ENCODE data around the gene PXMP2. TPM values are rescaled to one million over a fixed set of nuclear protein-coding genes. Genes with fewer than 3 reads are reported as not detected.

Gene PXMP2
- total and polyA plus RNA-seq, 4 donors = 43.8 to 259 (median 135) TPM

DNA sequence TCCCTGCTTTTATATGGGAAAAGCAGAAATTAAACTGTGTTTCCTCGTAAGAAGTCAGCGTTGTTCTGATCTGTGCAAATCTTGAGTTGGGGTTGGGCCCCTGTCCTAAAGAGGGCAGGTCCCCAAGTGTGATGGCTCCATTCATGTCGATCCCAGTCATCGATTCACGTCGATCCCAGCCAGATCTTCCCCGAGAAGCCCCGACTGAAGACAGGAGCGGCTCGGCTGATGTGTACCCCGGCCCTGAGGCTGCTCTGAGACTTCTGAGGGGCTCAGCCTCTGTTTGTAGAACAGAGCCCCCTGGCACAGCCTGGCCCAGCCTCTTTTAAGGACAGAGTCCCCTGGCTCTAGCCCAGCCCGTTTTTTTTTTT lies 32.6 kb downstream of the PXMP2 start:
- no peaks in the 10 kb centered on the region for H3K27me3 ChIP-seq (ENCODE audit: control insufficient read depth in 4 of 4, insufficient read depth in 4 of 4, low read length in 3 of 4)
- H3K4me3 ChIP-seq (ENCODE audit: low read depth in 1 of 3, low read length in 3 of 3) = no peak overlapping the region
- TF ChIP-seq, protein P1, sequence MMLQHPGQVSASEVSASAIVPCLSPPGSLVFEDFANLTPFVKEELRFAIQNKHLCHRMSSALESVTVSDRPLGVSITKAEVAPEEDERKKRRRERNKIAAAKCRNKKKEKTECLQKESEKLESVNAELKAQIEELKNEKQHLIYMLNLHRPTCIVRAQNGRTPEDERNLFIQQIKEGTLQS (IDR thresholded peaks at IDR 0.05) = no peak
- no peak for TF ChIP-seq TAF1 (conservative IDR thresholded peaks at IDR 0.05)
- TF ChIP-seq RXRA (IDR thresholded peaks at IDR 0.05) = no peak
- TF ChIP-seq HNF4G (IDR thresholded peaks at IDR 0.05) = no peak
- TF ChIP-seq JUND (IDR thresholded peaks at IDR 0.05) = no peak
- no peak for TF ChIP-seq HNF4A (conservative IDR thresholded peaks at IDR 0.05)
- no peak for TF ChIP-seq SP1 (IDR thresholded peaks at IDR 0.05)
- TF ChIP-seq FOXA1 (IDR thresholded peaks at IDR 0.05) = no peak
- TF ChIP-seq, protein P2, sequence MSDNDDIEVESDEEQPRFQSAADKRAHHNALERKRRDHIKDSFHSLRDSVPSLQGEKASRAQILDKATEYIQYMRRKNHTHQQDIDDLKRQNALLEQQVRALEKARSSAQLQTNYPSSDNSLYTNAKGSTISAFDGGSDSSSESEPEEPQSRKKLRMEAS (IDR thresholded peaks at IDR 0.05) = no peak
- no peak for TF ChIP-seq GABPA (IDR thresholded peaks at IDR 0.05 in 1 of 2, conservative IDR thresholded peaks at IDR 0.05 in 1 of 2)
- TF ChIP-seq, protein P3, sequence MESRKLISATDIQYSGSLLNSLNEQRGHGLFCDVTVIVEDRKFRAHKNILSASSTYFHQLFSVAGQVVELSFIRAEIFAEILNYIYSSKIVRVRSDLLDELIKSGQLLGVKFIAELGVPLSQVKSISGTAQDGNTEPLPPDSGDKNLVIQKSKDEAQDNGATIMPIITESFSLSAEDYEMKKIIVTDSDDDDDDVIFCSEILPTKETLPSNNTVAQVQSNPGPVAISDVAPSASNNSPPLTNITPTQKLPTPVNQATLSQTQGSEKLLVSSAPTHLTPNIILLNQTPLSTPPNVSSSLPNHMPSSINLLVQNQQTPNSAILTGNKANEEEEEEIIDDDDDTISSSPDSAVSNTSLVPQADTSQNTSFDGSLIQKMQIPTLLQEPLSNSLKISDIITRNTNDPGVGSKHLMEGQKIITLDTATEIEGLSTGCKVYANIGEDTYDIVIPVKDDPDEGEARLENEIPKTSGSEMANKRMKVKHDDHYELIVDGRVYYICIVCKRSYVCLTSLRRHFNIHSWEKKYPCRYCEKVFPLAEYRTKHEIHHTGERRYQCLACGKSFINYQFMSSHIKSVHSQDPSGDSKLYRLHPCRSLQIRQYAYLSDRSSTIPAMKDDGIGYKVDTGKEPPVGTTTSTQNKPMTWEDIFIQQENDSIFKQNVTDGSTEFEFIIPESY (IDR thresholded peaks at IDR 0.05) = no peak
- H3K27ac ChIP-seq (ENCODE audit: low read depth in 1 of 2, low read length in 2 of 2) = no peak overlapping the region
- peaks cover 23 to 67% (median 27%) of the 10 kb centered on the region in 4 donors for H3K36me3 ChIP-seq (ENCODE audit: control insufficient read depth in 4 of 4, insufficient read depth in 3 of 4, low read depth in 1 of 4, low read length in 3 of 4)
- no peak overlapping the region for H3K9ac ChIP-seq (ENCODE audit: low read depth in 1 of 2, low read length in 2 of 2)
- H3K9me3 ChIP-seq (ENCODE audit: control insufficient read depth in 4 of 4, low read length in 3 of 4) = no peaks in the 10 kb centered on the region
- DNase-seq (ENCODE audit: low spot score) = no peak
- 96% methylated on average over 12 of the region's 12 CpGs for WGBS
- H3K4me1 ChIP-seq (ENCODE audit: control insufficient read depth in 4 of 4, insufficient read depth in 4 of 4, low read length in 3 of 4) = peaks cover 0 to 3% (median 1%) of the 10 kb centered on the region in 4 donors

DNA sequence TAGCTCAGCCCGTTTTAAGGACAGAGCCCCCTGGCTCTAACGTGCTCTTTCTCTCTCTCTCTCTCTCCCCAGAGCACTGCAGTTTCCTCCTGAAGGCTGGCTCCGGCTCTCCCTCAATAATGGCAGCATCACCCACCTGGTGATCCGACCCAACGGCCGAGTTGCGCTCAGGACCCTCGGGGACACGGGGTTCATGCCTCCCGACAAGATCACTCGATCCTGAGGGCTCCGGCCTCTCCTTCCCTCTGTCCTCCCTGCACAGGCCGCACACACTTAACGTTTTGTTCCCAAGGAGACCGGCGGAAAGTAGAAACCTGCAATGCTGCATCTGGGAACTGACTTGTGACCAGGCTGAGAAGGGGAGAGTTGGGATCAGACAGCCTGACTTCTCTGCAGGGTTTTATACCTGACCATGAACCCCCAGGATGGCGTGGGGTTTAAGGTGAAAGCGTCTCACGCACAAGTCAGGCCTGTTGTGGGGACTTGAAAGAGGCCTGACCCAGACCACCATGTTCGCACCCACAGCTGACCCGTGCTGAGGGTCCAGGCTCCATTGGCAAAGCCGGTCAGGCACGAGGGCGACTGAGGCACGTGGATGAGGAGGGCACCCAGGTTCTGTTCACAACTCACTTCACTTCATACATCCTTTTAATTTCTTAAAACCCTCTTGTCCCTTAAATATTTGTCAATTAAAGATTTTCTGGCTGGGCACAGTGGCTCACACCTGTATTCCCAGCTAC lies 33.4 kb downstream of the PXMP2 start:
- Histone ChIP-seq H3K27ac (ENCODE audit: low read depth in 1 of 2, low read length in 2 of 2) (no peak overlapping the region), H3K9me3 (ENCODE audit: control insufficient read depth in 4 of 4, low read length in 3 of 4) (no peaks in the 10 kb centered on the region), H3K36me3 (ENCODE audit: control insufficient read depth in 4 of 4, insufficient read depth in 3 of 4, low read depth in 1 of 4, low read length in 3 of 4) (peaks cover 25 to 74% (median 33%) of the 10 kb centered on the region in 4 donors), H3K9ac (ENCODE audit: low read depth in 1 of 2, low read length in 2 of 2) (no peak overlapping the region), H3K4me3 (ENCODE audit: low read depth in 1 of 3, low read length in 3 of 3) (no peak overlapping the region), H3K4me1 (ENCODE audit: control insufficient read depth in 4 of 4, insufficient read depth in 4 of 4, low read length in 3 of 4) (peaks cover 0 to 1% (median under 1%) of the 10 kb centered on the region in 4 donors), H3K27me3 (ENCODE audit: control insufficient read depth in 4 of 4, insufficient read depth in 4 of 4, low read length in 3 of 4) (no peaks in the 10 kb centered on the region)
- WGBS = 97% methylated on average over 25 of the region's 25 CpGs
- TF ChIP-seq TAF1 (conservative IDR thresholded peaks at IDR 0.05) = no peak
- no peak for TF ChIP-seq JUND (IDR thresholded peaks at IDR 0.05)
- no peak for DNase-seq (ENCODE audit: low spot score)

DNA sequence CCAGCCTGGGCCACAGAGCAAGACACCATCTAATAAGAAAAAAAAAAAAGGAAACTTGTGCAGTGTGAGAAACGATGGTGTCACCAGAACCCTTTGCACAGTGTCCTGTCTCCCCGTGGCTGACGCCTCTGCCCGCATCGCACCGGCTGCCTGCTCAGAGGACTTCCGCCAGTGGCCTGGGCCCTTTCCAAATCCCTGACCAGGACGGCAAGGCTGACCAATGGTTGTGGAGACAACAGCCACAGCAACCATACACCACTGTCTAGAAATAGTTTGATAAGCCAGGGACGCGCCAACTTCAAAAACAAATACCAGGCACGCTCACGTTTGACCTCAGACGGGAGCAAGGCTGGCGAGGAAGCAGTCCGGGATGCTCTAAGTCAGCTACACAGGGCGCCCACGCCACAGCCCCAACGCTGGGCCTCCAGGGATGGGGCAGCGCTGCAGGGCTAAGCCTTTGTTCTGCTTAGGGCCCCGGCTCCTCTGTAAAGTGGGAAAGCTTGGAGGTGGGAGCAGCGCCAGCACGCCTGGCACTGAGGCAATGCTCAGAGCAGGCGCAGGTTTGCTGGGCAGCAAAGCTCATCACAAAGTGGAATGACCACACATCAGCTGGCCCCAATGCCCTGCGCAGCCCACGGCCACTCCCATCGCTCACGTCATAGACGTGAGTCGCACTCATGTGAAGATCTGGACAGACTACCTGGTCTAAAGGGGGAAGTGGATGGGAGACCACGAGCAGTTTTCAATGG lies 35.8 kb downstream of the PXMP2 start:
- H3K27ac ChIP-seq (ENCODE audit: low read depth in 1 of 2, low read length in 2 of 2) = no peak overlapping the region
- no peaks in the 10 kb centered on the region for H3K9me3 ChIP-seq (ENCODE audit: control insufficient read depth in 4 of 4, low read length in 3 of 4)
- DNase-seq (ENCODE audit: low spot score) = no peak
- no peaks in the 10 kb centered on the region for H3K4me1 ChIP-seq (ENCODE audit: control insufficient read depth in 4 of 4, insufficient read depth in 4 of 4, low read length in 3 of 4)
- peaks cover 29 to 84% (median 40%) of the 10 kb centered on the region in 4 donors for H3K36me3 ChIP-seq (ENCODE audit: control insufficient read depth in 4 of 4, insufficient read depth in 3 of 4, low read depth in 1 of 4, low read length in 3 of 4)
- 93% methylated on average over 30 of the region's 30 CpGs for WGBS
- H3K9ac ChIP-seq (ENCODE audit: low read depth in 1 of 2, low read length in 2 of 2) = no peak overlapping the region
- H3K4me3 ChIP-seq (ENCODE audit: low read depth in 1 of 3, low read length in 3 of 3) = no peak overlapping the region
- TF ChIP-seq FOXA1 (IDR thresholded peaks at IDR 0.05) (no peak), EGR1 (IDR thresholded peaks at IDR 0.05; ENCODE audit: low read depth in 2 of 2) (no peak), NR2F2 (IDR thresholded peaks at IDR 0.05) (no peak), RXRA (IDR thresholded peaks at IDR 0.05) (no peak), TAF1 (conservative IDR thresholded peaks at IDR 0.05) (no peak)
- TF ChIP-seq, protein P1 (IDR thresholded peaks at IDR 0.05) = no peak
- no peaks in the 10 kb centered on the region for H3K27me3 ChIP-seq (ENCODE audit: control insufficient read depth in 4 of 4, insufficient read depth in 4 of 4, low read length in 3 of 4)

All from liver (tissue), 9 donors.